KMS-11 (cell line): ENCODE data around the gene PIGS.

Experiments used
- H2AFZ ChIP-seq: fragments of 200-600 bp; sonication (generic); 2 replicates; pipeline ENCODE4 v1.6.1; 2016; ENCODE audit warnings: antibody characterized with exemption, mixed run types, low read depth
- H3K27ac ChIP-seq: fragments of 200-600 bp; sonication (generic); 2 replicates; pipeline ENCODE4 v1.6.1; 2016; ENCODE audit warnings: mild to moderate bottlenecking, mixed run types
- H3K27me3 ChIP-seq: fragments of 200-600 bp; sonication (generic); 2 replicates; pipeline ENCODE4 v1.6.1; 2017; ENCODE audit warnings: mild to moderate bottlenecking, low read depth, mixed run types, moderate library complexity; ENCODE audit not compliant: insufficient read depth
- H3K36me3 ChIP-seq: fragments of 200-600 bp; sonication (generic); 2 replicates; pipeline ENCODE4 v1.6.1; 2017; ENCODE audit warnings: mild to moderate bottlenecking, mixed run types; ENCODE audit not compliant: insufficient read depth
- H3K4me1 ChIP-seq: fragments of 200-600 bp; sonication (generic); 2 replicates; pipeline ENCODE4 v1.6.1; 2016; ENCODE audit warnings: mild to moderate bottlenecking, low read depth, mixed run types; ENCODE audit not compliant: poor library complexity, severe bottlenecking
- H3K4me2 ChIP-seq: fragments of 200-600 bp; sonication (generic); 2 replicates; pipeline ENCODE4 v1.7.0; 2016; ENCODE audit warnings: mild to moderate bottlenecking, mixed run types
- H3K4me3 ChIP-seq: fragments of 200-600 bp; sonication (generic); IDR thresholded peaks from 2 replicates; pipeline ENCODE4 v1.6.1; 2017; ENCODE audit warnings: low read depth, low read length, mixed read lengths; ENCODE audit not compliant: insufficient read depth
- H3K79me2 ChIP-seq: fragments of 200-600 bp; sonication (generic); 2 replicates; pipeline ENCODE4 v1.6.1; 2016; ENCODE audit warnings: low read depth, mixed run types; ENCODE audit not compliant: insufficient read depth
- H3K9ac ChIP-seq: fragments of 200-600 bp; sonication (generic); 2 replicates; pipeline ENCODE4 v1.6.1; 2016; ENCODE audit warnings: mild to moderate bottlenecking, mixed run types
- H4K20me1 ChIP-seq: fragments of 200-600 bp; sonication (generic); 2 replicates; pipeline ENCODE4 v1.6.1; 2016; ENCODE audit warnings: mild to moderate bottlenecking, mixed run types; ENCODE audit not compliant: insufficient read depth
- TF ChIP-seq, protein P1 (sequence below): fragments of 200-600 bp; sonication (generic); conservative IDR thresholded peaks from 2 replicates; pipeline ENCODE4 v1.6.1; 2017; ENCODE audit warnings: low read depth, mild to moderate bottlenecking, antibody characterized with exemption, low read length, moderate library complexity, mixed read lengths

Gene PIGS

DNA sequence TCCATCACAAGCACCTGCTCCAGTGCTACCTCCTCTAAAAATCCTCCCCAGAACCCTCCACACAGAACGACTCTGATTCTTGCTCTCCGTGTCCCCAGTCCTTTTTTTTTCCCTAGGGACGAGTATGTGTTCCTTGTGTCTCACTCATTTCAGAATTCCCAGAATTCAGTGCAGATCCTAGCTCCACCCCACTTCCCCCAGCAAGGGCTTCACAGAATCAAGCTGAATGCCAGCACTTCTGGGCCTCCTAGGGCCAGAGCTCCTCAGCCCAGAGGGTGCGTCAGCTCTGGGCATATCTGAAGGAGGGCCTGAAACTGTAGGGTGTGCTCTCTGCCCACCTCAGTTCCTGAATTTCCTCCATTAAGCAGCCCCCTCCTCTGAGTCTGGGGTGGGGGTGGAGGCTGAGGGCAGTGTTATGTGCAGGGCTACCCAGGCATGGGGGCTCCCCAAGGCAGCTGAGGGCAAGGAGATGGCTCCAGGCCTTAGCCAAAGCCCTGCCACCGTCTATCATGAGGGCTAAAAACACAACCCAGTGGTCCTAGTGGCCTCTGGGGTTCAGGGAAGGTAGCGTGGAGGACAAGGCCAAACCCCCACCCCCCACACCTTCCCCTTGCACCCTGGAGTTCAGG, 25.4 kb downstream of the PIGS start:
- Histone ChIP-seq H3K4me1 (peaks cover 20% of the 10 kb centered on the region), H3K27ac (no peak overlapping the region)
- TF ChIP-seq, protein P1, sequence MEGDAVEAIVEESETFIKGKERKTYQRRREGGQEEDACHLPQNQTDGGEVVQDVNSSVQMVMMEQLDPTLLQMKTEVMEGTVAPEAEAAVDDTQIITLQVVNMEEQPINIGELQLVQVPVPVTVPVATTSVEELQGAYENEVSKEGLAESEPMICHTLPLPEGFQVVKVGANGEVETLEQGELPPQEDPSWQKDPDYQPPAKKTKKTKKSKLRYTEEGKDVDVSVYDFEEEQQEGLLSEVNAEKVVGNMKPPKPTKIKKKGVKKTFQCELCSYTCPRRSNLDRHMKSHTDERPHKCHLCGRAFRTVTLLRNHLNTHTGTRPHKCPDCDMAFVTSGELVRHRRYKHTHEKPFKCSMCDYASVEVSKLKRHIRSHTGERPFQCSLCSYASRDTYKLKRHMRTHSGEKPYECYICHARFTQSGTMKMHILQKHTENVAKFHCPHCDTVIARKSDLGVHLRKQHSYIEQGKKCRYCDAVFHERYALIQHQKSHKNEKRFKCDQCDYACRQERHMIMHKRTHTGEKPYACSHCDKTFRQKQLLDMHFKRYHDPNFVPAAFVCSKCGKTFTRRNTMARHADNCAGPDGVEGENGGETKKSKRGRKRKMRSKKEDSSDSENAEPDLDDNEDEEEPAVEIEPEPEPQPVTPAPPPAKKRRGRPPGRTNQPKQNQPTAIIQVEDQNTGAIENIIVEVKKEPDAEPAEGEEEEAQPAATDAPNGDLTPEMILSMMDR = no peak

DNA sequence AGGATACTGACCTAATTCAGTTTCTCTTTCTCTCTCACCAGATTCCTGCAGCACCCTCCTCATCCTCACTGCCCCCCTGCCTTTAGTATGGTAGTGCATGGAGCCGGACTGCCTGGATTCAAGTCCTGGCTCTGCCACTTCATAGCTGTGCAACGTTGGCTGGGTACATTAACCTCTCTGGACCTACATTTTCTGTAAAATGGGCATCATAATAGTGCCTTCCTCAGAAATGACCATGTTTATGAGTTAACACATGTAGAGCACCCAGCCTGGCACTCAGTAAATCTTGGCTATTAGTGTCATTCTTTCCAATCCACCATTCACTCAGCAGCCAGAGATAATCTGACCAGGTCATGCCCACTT, 26.2 kb downstream of the PIGS start:
- H3K36me3 ChIP-seq = no peaks in the 10 kb centered on the region
- no peak overlapping the region for H3K4me2 ChIP-seq
- H3K79me2 ChIP-seq = no peaks in the 10 kb centered on the region
- H3K27me3 ChIP-seq = no peaks in the 10 kb centered on the region; the same call in 1 of the 2 replicates
- H4K20me1 ChIP-seq = no peaks in the 10 kb centered on the region
- no peak overlapping the region for H3K27ac ChIP-seq
- H3K9ac ChIP-seq = no peak overlapping the region
- no peak overlapping the region for H2AFZ ChIP-seq
- TF ChIP-seq, protein P1 = no peak
- peaks cover 21% of the 10 kb centered on the region for H3K4me1 ChIP-seq
- H3K4me3 ChIP-seq = no peak overlapping the region

More for the DNA sequence above, 25.4 kb downstream of the PIGS start:
- H2AFZ ChIP-seq = no peak overlapping the region
- no peak overlapping the region for H3K9ac ChIP-seq
- no peaks in the 10 kb centered on the region; the same call in 1 of the 2 replicates for H3K27me3 ChIP-seq
- no peaks in the 10 kb centered on the region for H4K20me1 ChIP-seq
- H3K4me3 ChIP-seq = no peak overlapping the region
- no peaks in the 10 kb centered on the region for H3K36me3 ChIP-seq
- H3K4me2 ChIP-seq = no peak overlapping the region
- H3K79me2 ChIP-seq = no peaks in the 10 kb centered on the region

DNA sequence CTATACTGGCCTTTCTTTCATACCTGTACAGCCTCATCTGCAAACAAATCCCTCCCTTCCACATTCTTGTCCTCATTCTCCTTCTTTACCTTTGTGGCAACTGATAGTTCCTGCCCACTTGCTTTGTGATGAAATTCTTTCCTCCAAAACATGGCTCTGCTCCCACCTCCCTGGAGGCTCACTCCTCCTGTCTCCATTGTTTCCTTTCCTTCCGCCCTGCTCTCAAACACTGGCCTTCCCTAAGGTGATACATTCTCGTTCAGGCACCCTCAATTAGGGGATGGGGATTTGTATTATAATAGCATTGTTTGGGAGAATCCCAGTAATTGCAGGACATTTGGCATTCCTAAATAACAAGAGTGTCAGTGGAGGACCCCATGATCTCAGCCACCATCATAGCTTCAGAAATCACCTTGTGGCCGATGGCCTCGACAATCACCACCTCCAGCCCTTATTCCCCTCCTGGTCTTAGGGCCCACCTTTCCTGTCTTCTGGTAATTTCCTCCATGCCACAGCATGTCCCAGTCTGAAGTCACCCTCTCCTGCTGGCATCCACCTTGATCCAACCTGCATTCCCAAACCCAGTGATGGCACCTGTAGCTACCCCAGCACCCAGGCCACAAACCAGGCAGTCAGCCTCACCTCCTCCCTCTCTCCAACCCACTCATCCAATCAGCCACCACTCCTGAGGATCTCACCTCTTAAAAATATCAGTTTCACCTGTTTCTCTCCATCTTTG, 26.8 kb downstream of the PIGS start:
- no peaks in the 10 kb centered on the region for H4K20me1 ChIP-seq
- H2AFZ ChIP-seq = no peak overlapping the region
- no peaks in the 10 kb centered on the region for H3K36me3 ChIP-seq
- H3K27ac ChIP-seq = no peak overlapping the region
- H3K79me2 ChIP-seq = no peaks in the 10 kb centered on the region
- H3K4me1 ChIP-seq = peaks cover 18% of the 10 kb centered on the region
- H3K27me3 ChIP-seq = peaks cover 2% of the 10 kb centered on the region
- no peak overlapping the region for H3K4me3 ChIP-seq
- no peak overlapping the region for H3K9ac ChIP-seq
- TF ChIP-seq, protein P1 = no peak
- no peak overlapping the region for H3K4me2 ChIP-seq

DNA sequence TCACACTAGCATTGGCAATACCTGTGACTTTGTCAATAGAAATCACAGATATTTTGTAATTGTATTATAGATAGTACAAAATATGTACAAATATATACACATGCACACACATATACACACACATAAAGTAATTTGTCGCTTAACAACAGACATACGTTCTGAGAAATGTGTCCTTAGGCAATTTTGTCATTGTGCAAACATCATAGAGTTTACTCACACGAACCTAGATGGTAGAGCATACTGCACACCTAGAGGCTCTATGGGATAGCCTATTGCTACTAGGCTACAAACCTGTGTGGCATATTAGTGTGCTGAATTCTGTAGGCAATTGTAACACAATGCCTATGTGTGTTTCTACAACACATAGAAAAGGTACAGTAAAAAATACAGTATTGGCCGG, 29.9 kb downstream of the PIGS start:
- Histone ChIP-seq H3K4me1 (peaks cover 33% of the 10 kb centered on the region), H3K4me2 (no peak overlapping the region), H3K9ac (no peak overlapping the region), H4K20me1 (no peaks in the 10 kb centered on the region), H3K79me2 (no peaks in the 10 kb centered on the region), H3K27ac (no peak overlapping the region), H3K27me3 (peaks cover 31% of the 10 kb centered on the region), H3K4me3 (no peak overlapping the region), H2AFZ (no peak overlapping the region), H3K36me3 (no peaks in the 10 kb centered on the region)
- TF ChIP-seq, protein P1 = no peak
